ENCODE data around the gene THYN1.

THYN1 gene

DNA sequence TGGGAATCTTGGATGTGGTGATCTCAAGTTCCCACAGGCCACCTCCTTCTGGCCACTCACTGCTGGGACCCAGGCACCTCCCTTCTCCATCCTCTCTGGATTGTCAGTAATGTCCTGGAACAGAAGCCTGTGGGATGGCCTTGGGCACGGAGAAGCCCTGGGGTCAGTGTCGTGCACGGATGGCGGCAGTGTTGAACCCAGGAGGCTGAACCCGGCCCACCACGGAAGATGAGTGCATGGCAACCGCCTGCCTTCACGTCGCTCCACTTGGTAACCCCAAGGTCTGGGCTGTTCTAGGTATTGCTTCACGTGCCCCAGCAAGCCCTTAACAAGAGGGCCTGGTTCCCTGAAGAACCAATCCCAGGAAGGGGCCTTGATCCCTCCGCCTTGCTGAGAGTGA, 7.1 kb downstream of the THYN1 start:
- DNase-seq = no peak

DNA sequence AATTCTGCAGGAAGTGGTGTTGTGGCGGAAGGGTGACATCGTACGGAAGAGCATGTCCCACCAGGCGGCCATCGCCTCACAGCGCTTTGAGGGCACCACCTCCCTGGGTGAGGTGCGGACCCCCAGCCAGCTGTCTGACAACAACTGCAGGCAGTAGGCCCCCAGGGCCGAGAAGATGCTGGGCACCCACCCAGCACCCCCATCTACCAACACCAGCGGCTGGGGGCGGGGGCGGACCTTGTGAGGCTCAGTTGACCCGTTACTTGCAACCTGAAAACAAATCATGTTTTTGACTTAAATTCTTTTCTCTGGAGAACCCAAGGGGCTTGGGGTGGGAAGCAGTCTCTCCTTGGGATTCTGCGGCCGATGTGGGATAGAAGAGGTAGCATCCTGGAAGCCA, 7.7 kb downstream of the THYN1 start:
- DNase-seq = no peak

DNA sequence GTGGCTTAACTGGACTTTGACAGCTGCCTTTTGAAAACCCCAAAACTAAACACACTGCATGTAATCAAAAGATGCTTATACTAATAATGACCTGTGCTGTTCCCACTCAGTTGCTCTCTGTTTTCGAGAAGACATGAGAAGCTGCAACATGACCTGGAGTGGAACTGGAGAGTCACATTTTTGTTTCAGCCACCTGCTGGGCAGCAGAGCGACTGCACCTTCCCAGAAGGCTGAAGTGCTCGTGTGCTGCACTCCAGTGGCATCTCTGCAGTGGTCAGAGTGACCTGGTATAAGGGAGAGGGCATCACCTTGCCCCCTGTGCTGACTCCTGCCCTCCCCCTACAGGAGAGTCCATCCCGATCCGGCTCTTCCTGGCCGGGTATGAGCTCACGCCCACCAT, 8.6 kb downstream of the THYN1 start:
- no peak for DNase-seq

- DNase-seq = no peak
Measured at GRCh38 chr11:134243913-134244312, 9.2 kb downstream of the THYN1 start.

DNA sequence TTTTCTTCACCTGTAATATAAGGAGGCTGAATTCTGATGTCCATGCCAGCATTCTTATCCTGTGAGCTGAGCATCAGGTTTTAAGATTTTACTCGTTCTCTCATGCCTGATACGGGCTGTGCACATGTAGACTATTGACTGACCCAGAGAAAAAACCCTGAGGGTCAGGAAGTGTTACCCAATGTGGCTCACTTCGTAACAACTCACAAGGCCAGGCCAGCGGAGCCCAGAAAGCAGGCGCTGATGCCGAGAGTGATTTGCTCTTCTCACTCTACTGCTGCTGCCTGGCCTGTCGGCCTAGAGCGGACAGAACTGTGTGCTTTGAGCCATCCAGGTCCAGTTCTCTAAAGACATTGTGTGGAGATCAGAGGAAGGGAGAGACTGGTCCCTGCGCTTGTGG, 10.8 kb downstream of the THYN1 start:
- no peak for DNase-seq

GRCh38 chr11:134240592-134240991, 12.6 kb downstream of the THYN1 start:
- DNase-seq = no peak

DNA sequence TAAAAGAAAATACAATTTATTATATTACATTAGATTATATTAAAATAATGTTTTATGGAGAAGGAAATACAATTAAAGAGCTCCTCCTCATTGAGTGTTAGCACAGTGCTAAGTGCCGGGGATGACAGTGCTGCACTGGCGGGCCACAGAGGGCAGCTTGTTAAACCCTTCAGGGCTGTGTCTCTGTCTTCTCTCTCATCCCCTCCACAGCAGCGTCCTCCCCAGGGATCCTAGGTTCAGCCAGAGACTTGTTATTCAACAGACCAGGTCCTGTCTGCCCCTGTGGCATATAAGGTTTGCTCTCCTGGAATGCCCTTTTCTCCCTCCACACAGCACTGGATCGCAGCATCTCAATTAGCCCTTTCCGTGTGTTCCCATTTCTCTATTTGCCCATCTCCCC, 14.2 kb downstream of the THYN1 start:
- no peak for DNase-seq

DNA sequence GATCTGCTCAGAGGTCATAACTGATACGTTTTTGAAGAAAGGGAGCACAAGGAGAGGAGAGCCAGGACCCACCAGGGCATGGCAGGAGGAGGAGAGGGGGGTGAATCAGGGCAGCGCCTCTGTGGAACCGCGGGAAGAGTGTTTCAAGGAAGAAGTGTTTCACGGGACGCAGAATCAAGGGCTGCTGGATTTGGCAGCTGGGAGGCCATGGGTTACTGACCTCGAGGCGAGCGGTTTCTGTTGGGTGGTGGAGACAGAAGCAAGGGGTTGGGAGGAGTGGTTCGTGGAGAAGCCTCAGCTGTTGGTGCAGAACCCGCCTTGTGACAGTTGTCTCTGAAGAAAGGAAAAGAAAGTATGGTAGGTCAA, 15.6 kb downstream of the THYN1 start:
- no peak for DNase-seq

DNA sequence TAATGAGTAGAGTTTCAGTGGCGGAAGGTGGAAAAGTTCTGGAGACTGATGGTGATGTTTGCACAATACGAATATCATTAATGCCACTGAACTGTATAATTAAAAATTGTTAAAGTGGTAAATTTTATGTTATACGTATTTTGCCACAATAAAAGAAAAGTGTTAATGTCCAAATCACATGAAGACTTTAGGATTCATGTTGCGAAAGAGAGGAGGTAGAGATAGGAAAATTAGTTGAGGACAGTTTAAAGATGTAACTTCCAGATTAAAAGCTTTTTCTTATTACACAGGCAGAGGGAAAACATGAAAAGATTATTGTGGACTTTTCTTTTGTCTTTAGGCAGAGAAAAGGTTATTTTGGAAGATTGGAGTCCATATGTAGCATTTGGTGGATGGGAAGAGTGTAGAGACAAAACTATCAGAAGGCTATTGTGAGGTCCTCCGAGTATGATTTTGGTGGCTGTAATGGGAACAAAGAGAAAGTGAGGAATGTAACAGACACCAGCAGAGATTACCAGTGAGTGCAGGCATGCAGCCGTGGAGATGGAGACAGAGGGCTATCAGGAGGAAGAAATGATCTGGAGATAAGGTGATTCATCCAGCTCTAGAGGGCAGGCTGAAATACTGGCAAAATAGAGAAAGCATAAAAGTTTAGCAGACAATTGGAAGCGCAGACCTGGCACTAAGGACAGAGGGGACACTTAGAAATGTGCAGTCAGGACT, 16.2 kb downstream of the THYN1 start:
- DNase-seq = no peak

DNA sequence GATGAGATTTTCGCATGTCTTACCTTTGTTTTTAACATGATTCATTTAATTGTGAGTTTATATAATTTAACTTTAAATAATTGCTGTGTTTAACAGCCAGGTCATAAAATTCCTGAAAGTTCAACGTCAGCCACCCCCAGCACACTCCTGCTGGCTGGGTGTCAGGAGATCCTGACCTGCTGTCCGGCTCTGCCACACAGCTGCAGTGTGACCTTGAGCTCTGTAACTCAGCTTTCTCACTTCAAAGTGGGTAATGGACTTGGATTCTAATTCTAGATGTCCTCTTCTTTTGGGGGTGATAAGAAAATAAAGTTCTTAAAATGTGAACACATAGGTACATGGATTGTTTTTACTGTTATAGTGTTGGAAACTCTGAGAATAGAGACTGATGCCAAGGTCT, 17.8 kb downstream of the THYN1 start:
- DNase-seq = no peak

DNA sequence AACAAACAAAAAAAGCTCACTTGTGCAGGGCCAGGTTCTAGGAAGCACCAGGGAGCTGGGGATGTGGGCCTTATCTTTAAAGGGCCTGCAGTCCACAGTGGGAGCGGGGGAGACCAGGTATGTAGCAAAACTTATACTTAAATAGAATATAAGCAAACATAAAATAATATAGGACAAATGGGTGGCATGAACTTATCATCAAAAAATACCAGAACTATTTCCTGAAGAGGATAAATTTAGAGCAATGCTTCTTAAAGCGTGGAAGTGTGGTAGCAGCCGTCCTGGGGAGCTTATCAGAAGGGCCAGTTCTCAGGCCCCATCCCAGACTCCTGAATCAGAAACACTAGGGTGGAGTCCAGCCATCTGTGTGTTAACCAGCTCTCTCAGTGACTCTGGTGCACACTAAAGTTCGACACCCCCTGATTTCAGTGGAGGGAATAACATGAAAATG, 19.4 kb downstream of the THYN1 start:
- DNase-seq = no peak

DNA sequence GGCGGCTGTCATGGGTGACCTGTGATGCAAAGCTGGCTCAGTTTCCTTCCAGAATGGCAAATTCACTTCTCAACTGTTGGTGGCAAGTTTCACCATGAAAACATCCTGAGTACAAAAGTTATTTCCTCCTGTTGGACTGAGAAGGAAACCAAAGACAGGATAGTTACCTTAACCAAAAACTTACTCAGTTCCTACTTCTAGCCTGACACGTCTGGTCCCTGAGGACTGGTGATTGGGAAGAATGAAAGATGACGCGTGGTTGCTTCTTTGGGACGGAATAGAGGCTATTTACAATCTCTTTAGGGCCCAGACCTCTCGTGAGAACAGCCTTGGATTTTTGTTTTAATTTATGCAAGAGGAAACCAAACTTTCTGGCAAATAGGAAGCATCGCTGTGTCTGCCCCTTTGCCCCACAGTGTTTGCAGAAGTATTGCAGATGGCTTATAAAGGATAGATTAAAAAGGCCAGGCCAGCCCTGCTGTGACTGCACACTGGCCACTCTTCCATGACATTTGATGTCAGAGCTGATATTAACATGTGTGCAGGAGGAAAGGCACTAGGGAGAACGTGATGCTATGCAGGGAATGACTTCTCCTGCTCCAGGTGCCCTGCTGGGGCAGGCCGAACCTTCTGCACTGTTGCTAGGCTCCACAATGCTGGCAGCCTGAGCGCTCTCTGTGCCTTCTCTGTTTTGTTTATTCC, 21.0 kb downstream of the THYN1 start:
- DNase-seq = no peak

GRCh38 chr11:134230339-134230738, 22.8 kb downstream of the THYN1 start:
- DNase-seq = no peak

DNA sequence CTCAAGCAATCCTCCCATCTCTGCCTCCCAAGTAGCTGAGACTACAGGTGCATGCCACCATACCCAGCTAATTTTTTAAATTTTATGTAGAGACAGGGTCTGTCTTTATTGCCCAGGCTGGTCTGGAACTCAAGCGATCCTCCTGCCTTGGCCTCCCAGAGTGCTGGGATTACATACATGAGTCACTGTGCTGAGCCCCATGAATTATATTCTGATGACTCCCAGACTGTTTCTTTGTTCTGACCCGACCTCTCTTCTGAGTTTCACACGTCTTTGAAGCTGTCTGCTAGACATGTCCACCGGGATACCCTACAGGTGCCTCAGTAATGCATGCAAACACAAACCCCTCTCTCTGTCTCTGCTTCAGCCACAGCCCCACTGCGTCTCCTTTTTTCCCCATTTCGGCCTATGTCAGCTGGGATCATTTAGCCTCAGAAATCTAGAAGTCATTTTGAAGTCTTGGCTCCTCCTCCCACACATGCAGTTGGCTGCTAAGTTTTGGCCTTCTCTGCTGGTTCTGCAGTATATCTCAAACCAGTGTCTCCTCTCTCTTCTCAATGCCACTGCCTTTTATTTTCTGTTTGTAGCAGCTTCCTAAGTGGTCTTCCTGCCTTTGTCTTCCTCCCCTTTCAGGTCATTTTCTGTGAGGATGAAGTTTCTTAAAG, 23.9 kb downstream of the THYN1 start:
- DNase-seq = no peak

- no peak for DNase-seq
Measured at GRCh38 chr11:134228625-134229024, 24.5 kb downstream of the THYN1 start.

GRCh38 chr11:134226806-134227325, 26.3 kb downstream of the THYN1 start:
- DNase-seq = no peak

DNA sequence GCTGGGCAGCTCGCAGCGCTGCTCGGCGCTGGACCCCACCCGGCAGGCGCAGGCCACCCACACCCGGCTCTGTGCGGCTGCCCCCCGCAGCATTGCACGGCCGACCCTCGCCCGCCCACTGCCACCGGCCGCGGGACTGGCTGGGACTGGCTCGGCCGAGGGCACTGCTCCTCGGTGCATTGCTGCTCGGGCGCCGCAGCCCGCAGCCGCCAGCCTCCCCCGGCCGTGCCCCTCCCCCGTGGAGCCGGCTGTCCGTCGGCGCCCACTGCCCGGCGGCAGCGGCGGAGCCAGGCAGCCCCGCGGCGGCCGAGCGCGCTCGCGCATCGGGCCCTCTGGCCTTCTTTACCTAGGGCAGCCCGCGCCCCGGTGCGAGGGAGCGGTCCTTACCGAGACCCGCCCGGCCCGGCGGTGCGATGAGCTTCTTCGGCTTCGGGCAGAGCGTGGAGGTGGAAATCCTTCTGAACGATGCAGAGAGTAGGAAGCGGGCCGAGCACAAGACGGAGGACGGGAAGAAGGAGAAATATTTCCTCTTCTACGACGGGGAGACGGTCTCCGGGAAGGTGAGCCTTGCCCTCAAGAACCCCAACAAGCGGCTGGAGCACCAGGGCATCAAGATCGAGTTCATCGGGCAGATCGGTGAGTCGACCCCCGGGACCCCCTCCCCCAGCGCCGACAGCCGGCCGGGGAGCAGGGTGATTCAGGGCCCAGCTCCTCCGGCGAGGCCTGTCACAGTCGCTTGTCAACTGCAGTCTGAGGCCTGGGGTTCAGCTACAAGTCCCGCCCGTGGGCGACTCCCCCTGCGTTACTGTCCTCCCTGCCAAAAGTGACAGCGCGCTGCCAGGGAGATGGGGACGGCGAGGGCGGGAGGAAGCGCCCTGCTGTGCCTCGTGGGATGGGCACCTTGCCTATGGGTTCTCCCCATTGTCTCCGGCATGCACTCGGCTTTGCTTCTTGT, 28.2 kb downstream of the THYN1 start:
- DNase-seq = peak; percentile 23

GRCh38 chr11:134223836-134224709, 29.1 kb downstream of the THYN1 start, which contains the start of the genes NCAPD3 and VPS26B:
Gene NCAPD3, minus strand, starts transcription at chr11:134223967. Its CDS starts 41 bp downstream, at chr11:134223926.
Gene VPS26B, plus strand, starts transcription at chr11:134224671. Its CDS starts 452 bp downstream, at chr11:134225123.
- peak; percentile 94 for DNase-seq

- DNase-seq = no peak
Measured at GRCh38 chr11:134223121-134223520, 30.0 kb downstream of the THYN1 start.

- DNase-seq = no peak
Measured at GRCh38 chr11:134216816-134217215, 36.3 kb downstream of the THYN1 start.

GRCh38 chr11:134215836-134216235, 37.3 kb downstream of the THYN1 start:
- DNase-seq = no peak
